Measurements from ENCODE around the gene CIP2A. TPM values are rescaled to one million over a fixed set of nuclear protein-coding genes. Genes with fewer than 3 reads are reported as not detected.
A peak's percentile ranks its signal among the peaks of the same experiment; 100 is the strongest.
"Not testable (repeated sequence)": the region's sequence is repeated elsewhere in the genome, so short reads cannot be mapped to it uniquely, and the experiment has no call there.

Gene CIP2A
- total RNA-seq = 1 to 10 TPM; 2.7 to 5.7 (median 5.3) TPM

DNA sequence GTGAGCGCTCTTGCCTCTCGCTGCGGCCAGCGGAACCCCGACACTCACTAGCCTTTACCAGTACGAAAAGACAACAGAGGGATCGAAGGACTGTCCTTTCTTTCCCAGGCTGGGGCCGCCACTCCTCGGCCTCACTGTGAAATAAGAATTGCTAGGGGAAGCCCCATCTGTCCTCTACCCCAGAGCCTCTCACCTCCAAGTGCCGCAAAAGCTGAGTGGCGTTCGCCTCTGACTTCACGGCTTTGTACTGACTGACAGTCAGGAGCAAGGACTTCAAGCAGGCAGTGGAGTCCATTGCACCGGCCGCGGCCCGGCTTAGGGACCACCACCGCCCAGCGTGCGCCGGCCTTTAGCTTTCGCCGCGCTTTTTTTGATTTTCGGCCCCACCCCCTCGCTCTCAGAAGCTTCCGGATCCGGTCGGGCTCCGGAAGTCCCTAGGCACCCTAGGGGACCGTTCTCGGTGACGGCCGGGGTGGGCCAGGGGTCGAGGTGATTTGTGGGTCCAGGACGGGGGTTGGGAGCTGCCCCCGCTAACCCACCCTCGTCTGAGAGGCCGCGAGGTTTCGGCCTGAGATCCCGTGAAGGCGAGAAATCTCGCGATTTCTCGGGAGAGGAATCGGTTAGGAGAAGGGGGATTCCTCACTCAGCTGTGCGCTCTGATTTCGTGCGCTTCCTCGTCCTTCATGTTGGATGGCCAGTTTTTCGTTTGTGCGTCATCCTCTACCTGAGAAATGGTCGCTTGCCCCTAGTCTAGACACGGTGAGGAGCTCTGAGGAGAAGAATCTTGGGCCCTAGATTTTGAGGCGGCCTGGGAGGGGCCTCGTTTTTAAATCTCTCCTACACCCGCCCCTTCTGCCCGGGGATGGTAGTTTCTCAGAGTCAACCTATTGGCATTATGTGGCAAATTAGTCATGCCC lies at the start of gene CIP2A, which contains the start of gene DZIP3:
CIP2A (minus strand) TSS at position 358 of the 917 bp plus-strand sequence; CDS start at position 295, 63 bp downstream.
DZIP3 (plus strand) TSS at position 642 of the 917 bp plus-strand sequence. CDS start 15,685 bp downstream, outside the sequence.
- Histone ChIP-seq H3K27ac (peak within 1 kb of the TSS; percentile 92 to 98 (median 94)), H3K9me3 (no peaks in the 10 kb centered on the region), H3K27me3 (no peaks in the 10 kb centered on the region), H3K36me3 (no peaks in the 10 kb centered on the region), H3K4me3 (peak within 1 kb of the TSS; percentile 54 to 87 (median 73)), H3K4me1 (peaks cover 0 to 30% (median 5%) of the 10 kb centered on the region in 4 donors)
- peak; percentile 29 to 64 for DNase-seq (ENCODE audit: low spot score in 2 of 2)
- WGBS, 2 donors = 0 to 1% methylated on average over 55 to 59 of the region's 59 CpGs
- TF ChIP-seq POLR2A (IDR thresholded peaks at IDR 0.05) = peak in 1 of 2 donors; percentile 58
- TF ChIP-seq EP300 (IDR thresholded peaks at IDR 0.05) = peak; percentile 64 to 87
- TF ChIP-seq, protein P1, sequence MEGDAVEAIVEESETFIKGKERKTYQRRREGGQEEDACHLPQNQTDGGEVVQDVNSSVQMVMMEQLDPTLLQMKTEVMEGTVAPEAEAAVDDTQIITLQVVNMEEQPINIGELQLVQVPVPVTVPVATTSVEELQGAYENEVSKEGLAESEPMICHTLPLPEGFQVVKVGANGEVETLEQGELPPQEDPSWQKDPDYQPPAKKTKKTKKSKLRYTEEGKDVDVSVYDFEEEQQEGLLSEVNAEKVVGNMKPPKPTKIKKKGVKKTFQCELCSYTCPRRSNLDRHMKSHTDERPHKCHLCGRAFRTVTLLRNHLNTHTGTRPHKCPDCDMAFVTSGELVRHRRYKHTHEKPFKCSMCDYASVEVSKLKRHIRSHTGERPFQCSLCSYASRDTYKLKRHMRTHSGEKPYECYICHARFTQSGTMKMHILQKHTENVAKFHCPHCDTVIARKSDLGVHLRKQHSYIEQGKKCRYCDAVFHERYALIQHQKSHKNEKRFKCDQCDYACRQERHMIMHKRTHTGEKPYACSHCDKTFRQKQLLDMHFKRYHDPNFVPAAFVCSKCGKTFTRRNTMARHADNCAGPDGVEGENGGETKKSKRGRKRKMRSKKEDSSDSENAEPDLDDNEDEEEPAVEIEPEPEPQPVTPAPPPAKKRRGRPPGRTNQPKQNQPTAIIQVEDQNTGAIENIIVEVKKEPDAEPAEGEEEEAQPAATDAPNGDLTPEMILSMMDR (IDR thresholded peaks at IDR 0.05) = peak in 1 of 5 experiments; percentile 12

DNA sequence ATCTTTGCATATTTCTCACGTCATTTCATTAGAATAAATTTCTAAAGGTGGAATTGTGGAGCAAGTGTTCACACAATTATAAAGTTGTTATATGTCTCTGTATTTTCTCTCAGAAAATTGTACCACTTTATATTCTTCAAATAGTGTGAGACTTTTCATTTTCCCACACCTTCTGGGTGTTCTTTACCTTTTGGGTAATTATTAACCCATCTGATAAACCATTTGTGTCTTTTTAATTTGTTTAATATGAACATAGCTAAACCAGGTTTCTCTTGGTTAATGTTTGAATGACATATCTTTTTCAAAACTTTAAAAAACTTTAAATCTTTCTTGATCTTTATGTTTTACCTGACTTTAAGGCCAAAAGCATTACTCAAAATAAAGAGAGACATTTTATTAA lies 40.7 kb upstream of the CIP2A start:
- TF ChIP-seq POLR2A (IDR thresholded peaks at IDR 0.05) (no peak), EP300 (IDR thresholded peaks at IDR 0.05) (no peak)
- TF ChIP-seq, protein P1 (IDR thresholded peaks at IDR 0.05) = no peak
- no peak for DNase-seq (ENCODE audit: low spot score in 2 of 2)
- WGBS, 2 donors = 86 to 91% methylated on average over 1 of the region's 1 CpG
- H3K4me3 ChIP-seq = no peak overlapping the region
- H3K27me3 ChIP-seq = no peaks in the 10 kb centered on the region
- H3K27ac ChIP-seq = no peak overlapping the region
- no peaks in the 10 kb centered on the region for H3K9me3 ChIP-seq
- H3K36me3 ChIP-seq = peaks cover 0 to 50% (median 0%) of the 10 kb centered on the region in 3 donors
- H3K4me1 ChIP-seq = no peaks in the 10 kb centered on the region

DNA sequence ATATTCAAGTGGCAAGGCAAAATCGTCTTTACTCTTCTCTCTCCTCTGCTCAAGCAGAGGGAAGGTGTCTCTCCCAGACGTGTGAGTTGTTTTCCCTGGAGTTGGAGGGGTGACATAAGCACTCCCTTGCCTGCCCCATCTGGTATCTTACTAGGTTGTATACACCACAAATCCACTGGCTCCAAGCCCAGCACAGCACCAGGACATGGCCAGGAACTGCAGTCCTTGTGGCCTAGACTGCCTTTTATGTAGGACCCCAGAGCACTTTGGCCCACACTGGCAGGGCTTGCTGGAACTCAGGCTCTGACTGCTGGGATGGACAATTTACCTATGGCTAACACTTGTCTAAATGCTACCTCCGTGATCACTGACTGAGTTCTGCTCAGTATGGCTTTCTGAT lies 34.3 kb upstream of the CIP2A start:
- Histone ChIP-seq H3K27ac (no peak overlapping the region), H3K9me3 (no peaks in the 10 kb centered on the region), H3K4me3 (no peak overlapping the region), H3K36me3 (peaks cover 0 to 77% (median 0%) of the 10 kb centered on the region in 3 donors), H3K27me3 (no peaks in the 10 kb centered on the region), H3K4me1 (no peaks in the 10 kb centered on the region)
- TF ChIP-seq, protein P1 (IDR thresholded peaks at IDR 0.05) = no peak
- TF ChIP-seq POLR2A (IDR thresholded peaks at IDR 0.05) = no peak
- TF ChIP-seq EP300 (IDR thresholded peaks at IDR 0.05) = no peak
- DNase-seq (ENCODE audit: low spot score in 2 of 2) = no peak
- WGBS, 2 donors = 82 to 83% methylated on average over 3 of the region's 3 CpGs

DNA sequence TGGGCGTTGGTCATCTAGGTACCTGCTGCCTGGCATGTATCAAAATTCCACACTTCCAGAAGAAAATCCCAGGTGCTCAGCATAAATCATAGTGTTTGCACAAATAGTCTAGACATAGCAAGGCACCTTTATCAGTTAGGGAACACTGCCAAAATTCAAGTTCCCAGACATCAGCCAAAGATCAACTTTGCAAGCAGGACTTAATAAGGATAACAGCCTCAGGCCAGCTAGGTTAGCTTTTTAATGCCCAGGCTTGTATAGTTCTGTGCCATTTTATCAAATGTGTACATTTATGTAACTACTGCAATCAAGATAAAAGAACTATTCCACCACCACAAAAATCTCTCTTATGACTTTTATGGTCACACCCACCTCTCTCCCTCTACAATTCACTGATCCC lies 31.0 kb upstream of the CIP2A start:
- Histone ChIP-seq H3K4me1 (no peaks in the 10 kb centered on the region), H3K9me3 (no peaks in the 10 kb centered on the region), H3K27me3 (no peaks in the 10 kb centered on the region), H3K27ac (no peak overlapping the region), H3K36me3 (peaks cover 0 to 70% (median 0%) of the 10 kb centered on the region in 3 donors), H3K4me3 (no peak overlapping the region)
- TF ChIP-seq, protein P1 (IDR thresholded peaks at IDR 0.05) = no peak
- TF ChIP-seq EP300 (IDR thresholded peaks at IDR 0.05) (no peak), POLR2A (IDR thresholded peaks at IDR 0.05) (no peak)
- no peak for DNase-seq (ENCODE audit: low spot score in 2 of 2)
- WGBS, 2 donors = 89 to 100% methylated on average over 1 of the region's 1 CpG

DNA sequence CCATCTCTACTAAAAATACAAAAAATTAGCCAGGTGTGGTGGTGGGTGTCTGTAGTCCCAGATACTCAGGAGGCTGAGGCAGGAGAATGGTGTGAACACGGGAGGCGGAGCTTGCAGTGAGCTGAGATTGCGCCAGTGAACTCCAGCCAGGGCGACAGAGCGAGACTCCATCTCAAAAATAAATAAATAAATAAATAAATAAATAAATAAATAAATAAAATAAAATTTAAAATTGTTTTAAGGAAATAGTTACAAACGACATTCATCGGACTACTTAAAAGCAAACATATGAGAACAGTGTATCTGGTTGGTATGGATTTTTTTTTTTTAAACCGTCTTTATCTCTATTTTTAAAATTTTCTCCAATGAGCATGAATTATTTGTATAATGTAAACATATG lies 26.9 kb upstream of the CIP2A start:
- not testable (repeated sequence) for H3K4me3 ChIP-seq; H3K27ac ChIP-seq; H3K4me1 ChIP-seq; H3K27me3 ChIP-seq; DNase-seq (ENCODE audit: low spot score in 2 of 2); H3K9me3 ChIP-seq
- 97 to 98% methylated on average over 8 of the region's 8 CpGs for WGBS, 2 donors
- peaks cover 0 to 56% (median 0%) of the 10 kb centered on the region in 3 donors for H3K36me3 ChIP-seq
